ENCODE results near the gene FAM156B.
"Not testable (repeated sequence)": the region's sequence is repeated elsewhere in the genome, so short reads cannot be mapped to it uniquely, and the experiment has no call there.

The FAM156B gene

DNA sequence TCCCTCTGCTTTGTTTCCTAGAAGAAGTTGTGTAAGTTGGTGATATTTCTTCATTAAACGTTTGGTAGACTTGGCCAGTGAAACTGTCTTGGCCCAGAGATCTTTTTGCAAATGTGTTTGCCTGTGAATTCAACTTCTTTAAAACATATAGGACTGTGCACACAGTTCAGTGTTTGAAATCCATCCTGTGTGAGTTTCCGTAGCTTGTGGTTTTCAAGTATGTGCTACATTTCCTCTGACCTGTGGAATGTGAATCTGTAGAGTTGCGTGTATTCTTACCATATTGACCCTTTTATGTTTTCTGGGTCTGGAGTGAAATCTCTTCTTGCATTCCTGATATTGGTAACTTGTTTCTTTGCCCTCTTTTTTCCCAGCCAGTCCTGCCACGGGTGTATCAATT lies 8.9 kb downstream of the FAM156B start:
- CTCF ChIA-PET, H3K27ac Mint-ChIP-seq, H3K36me3 Mint-ChIP-seq, H3K4me1 Mint-ChIP-seq, H3K27me3 Mint-ChIP-seq, DNase-seq, H3K9me3 Mint-ChIP-seq, H3K4me3 Mint-ChIP-seq: not testable (repeated sequence)

DNA sequence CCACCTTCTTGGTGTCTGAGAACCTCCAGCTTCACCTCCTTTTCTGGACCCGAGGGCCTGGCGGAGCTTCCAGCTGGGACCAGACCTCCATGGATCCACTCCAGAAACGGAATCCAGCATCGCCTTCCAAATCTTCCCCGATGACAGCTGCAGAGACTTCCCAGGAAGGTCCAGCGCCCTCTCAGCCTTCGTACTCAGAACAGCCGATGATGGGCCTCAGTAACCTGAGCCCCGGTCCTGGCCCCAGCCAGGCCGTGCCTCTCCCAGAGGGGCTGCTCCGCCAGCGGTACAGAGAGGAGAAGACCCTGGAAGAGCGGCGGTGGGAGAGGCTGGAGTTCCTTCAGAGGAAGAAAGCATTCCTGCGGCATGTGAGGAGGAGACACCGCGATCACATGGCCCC lies 10.0 kb downstream of the FAM156B start:
- H3K27me3 Mint-ChIP-seq, H3K36me3 Mint-ChIP-seq, DNase-seq, H3K27ac Mint-ChIP-seq, H3K4me1 Mint-ChIP-seq, H3K4me3 Mint-ChIP-seq, CTCF ChIA-PET, H3K9me3 Mint-ChIP-seq: not testable (repeated sequence)

DNA sequence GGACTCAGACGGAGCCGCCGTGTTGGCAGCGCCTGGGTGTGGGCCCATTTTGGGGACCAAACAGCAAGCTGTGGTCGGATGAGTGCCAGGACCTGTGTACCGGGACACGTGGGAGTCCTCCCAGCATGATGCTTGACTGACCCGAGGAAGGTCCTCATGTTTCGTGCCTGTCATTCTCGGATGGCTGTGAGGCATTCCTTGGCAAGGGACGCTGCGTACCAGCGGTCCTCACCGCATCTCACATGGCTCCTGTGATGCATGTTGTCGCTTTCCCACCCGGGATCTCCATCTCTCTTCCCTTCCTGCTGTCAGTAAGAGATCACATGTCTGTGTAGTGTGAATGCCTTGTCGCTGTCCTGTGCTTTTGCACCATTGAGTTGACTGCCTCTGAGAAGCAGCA lies 10.8 kb downstream of the FAM156B start:
- H3K4me1 Mint-ChIP-seq, H3K27me3 Mint-ChIP-seq, H3K27ac Mint-ChIP-seq, H3K9me3 Mint-ChIP-seq, H3K36me3 Mint-ChIP-seq, DNase-seq, H3K4me3 Mint-ChIP-seq, CTCF ChIA-PET: not testable (repeated sequence)

DNA sequence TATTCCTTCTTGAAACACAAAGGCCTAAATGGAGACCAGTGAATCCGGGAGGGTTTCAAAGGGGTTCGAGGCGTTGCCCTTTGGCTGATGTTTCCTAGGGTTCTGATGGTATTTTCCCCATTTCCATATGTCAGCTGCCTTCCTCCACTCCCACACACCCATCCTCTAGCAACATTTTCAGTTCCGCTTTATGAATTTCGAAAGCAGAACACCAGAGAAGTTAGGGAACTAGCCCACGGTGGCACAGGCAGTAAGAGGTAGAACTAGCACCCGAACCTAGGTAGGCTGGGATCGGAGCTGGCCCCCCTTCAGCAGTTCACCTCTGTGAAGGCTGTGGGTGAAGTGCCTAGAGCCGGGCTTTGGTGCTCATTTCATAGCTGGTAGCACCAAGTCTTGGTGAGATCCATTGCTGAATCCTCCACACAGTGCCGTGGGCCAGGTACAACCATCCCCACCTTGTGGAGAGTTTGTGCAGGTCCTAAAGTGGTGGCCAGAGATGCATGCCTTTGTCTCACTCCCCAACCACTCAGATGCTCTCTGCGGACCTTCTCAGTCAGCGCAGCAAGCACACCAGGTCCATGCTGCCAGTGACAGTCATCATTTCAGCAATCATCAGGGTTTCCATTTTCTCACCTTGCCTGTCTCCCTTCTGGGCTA lies 12.3 kb downstream of the FAM156B start:
- H3K27ac Mint-ChIP-seq, DNase-seq, H3K9me3 Mint-ChIP-seq, H3K36me3 Mint-ChIP-seq, H3K4me3 Mint-ChIP-seq, H3K27me3 Mint-ChIP-seq, H3K4me1 Mint-ChIP-seq, CTCF ChIA-PET: not testable (repeated sequence)

DNA sequence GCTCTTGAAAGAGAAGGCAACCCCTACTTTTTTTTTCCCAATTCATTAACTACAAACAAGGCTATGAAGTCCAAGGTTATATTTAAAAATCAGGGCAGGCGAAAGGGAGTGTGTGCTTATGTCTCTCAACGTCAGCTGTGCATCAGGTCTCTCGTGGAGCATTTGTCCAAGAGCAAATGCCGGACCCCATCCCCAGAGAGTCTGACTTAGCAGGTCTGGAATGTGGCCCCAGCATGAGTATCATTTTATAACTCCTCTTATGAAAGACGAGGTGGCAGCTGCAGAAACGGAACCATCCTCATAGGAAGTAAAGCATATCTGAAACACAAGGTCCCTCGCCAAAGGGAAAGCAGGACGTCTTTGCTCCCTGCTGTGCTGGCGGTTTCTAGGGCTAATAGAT lies 16.6 kb downstream of the FAM156B start:
- H3K27ac Mint-ChIP-seq, H3K4me3 Mint-ChIP-seq, CTCF ChIA-PET, H3K36me3 Mint-ChIP-seq, DNase-seq, H3K9me3 Mint-ChIP-seq, H3K4me1 Mint-ChIP-seq, H3K27me3 Mint-ChIP-seq: not testable (repeated sequence)

DNA sequence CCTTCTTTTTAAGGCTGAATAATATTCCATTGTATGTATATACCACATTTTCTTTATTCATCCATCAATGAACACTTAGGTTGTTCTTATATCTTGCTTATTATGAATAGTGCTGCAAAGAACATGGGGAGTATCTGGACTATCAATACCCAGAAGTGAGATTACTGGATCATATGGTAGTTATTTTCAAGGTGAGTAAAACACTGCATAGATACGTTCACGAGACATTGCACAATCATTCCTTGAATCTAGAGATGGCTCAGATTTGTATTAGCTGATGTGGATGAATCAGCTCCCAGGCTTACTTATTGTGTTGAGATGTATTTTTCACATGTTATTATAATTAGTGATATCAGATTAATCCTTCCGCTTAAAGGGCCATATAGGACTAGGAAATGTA lies 17.6 kb downstream of the FAM156B start:
- H3K27ac Mint-ChIP-seq, DNase-seq, H3K4me1 Mint-ChIP-seq, H3K36me3 Mint-ChIP-seq, H3K27me3 Mint-ChIP-seq, H3K9me3 Mint-ChIP-seq, CTCF ChIA-PET, H3K4me3 Mint-ChIP-seq: not testable (repeated sequence)

DNA sequence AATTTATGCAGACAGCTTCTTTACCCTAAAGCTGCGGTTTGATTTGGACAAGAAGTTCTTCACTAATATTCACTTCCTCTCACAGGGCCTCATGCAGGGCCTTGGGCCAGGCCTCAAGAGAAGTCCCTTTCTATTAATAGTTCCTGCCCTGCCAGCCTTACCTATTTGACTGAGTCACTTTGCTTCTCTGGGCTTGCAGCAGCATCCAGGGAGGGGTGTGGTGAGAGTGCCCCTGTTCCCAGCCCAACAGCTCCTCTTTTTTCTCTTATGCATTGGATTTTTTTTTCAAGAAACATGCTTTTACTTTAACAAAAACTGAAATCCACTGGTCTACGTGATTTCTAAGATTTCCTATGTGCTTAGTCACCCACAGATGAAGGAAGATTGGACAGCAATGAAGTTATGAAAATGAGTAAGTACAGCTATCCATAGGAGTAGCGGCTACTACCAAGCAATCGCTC lies 26.7 kb downstream of the FAM156B start:
- Mint-ChIP-seq H3K4me3 (no peak overlapping the region), H3K27me3 (peaks cover 33% of the 10 kb centered on the region), H3K9me3 (no peaks in the 10 kb centered on the region), H3K4me1 (peaks cover 16% of the 10 kb centered on the region), H3K36me3 (no peaks in the 10 kb centered on the region), H3K27ac (no peak overlapping the region)
- DNase-seq, result no peak
- CTCF ChIA-PET, result no interaction called here

DNA sequence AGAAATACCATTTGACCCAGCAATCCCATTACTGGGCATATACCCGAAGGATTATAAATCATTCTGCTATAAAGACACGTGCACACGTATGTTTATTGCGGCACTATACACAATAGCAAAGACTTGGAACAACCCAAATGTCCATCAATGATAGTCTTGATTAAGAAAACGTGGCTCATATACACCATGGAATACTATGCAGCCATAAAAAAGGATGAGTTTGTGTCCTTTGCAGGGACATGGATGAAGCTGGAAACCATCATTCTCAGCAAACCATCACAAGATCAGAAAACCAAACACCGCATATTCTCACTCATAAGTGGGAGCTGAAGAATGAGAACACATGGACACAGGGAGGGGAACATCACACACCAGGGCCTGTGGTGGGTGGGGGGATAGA lies 33.1 kb downstream of the FAM156B start:
- H3K4me3 Mint-ChIP-seq, H3K9me3 Mint-ChIP-seq, DNase-seq, CTCF ChIA-PET, H3K36me3 Mint-ChIP-seq, H3K27ac Mint-ChIP-seq: not testable (repeated sequence)
- peaks cover 25% of the 10 kb centered on the region for H3K27me3 Mint-ChIP-seq
- peaks cover 21% of the 10 kb centered on the region for H3K4me1 Mint-ChIP-seq

DNA sequence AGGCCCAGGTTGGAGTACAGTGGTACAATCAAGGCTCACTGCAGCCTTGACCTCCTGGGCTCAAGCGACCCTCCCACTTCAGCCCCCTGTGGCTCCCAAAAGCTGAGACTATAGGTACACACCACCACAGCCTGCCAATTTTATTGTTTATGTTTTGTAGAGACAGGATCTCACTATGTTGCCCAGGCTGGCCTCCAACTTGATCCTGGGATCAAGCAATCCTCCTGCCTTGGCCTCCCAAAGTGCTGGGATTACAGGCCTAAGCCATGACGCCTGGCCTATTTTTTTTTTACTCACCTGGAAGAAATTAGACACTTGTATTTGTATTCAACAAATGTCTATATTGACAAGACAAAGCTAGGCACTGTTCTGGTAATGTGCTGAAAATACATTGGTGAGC lies 36.1 kb downstream of the FAM156B start:
- H3K27me3 Mint-ChIP-seq, result peaks cover 15% of the 10 kb centered on the region
- peaks cover 5% of the 10 kb centered on the region for H3K36me3 Mint-ChIP-seq
- no peak for DNase-seq
- CTCF ChIA-PET, result no interaction called here
- peaks cover 12% of the 10 kb centered on the region for H3K4me1 Mint-ChIP-seq
- H3K4me3 Mint-ChIP-seq, result no peak overlapping the region
- H3K9me3 Mint-ChIP-seq, result no peaks in the 10 kb centered on the region
- H3K27ac Mint-ChIP-seq, result no peak overlapping the region

DNA sequence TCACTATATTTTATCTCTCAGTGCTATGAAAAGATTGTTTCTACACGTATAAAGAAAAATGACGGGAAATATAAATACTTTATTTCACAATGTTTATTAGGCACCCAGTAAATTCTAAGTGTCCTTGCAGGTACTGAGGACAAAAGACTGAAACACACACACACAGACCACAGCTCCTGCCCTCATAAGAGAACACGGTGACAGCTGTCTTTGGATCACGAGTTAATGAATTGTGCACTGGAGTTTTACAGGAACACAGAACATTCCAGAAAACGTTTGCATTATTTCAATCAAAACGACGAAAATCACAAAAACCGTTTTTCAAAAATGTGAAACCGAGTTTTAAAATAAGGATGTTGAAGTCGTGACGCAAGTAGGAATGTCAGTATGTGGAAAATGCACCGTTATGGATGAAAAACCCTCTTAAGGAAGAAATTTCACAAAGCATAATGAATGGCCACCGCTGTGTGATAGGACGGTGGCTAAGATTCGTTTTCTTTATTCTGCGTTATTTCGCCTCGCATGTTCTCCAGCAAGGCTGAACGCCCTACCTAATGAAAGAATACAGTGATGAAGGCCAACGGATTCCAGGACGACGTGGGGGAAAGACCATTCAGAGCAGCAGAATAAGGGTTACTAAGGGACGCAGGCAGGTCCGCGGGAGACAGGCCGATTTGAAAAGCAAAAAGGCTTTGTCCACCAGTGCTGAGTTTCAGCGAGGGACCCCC lies 37.0 kb downstream of the FAM156B start:
- peak overlapping the region; percentile 96 for H3K27ac Mint-ChIP-seq
- H3K36me3 Mint-ChIP-seq, result peaks cover 5% of the 10 kb centered on the region
- H3K4me3 Mint-ChIP-seq, result peak overlapping the region; percentile 80
- CTCF ChIA-PET, result no interaction called here
- no peak for DNase-seq
- H3K27me3 Mint-ChIP-seq, result peaks cover 11% of the 10 kb centered on the region
- peaks cover 12% of the 10 kb centered on the region for H3K4me1 Mint-ChIP-seq
- no peaks in the 10 kb centered on the region for H3K9me3 Mint-ChIP-seq

DNA sequence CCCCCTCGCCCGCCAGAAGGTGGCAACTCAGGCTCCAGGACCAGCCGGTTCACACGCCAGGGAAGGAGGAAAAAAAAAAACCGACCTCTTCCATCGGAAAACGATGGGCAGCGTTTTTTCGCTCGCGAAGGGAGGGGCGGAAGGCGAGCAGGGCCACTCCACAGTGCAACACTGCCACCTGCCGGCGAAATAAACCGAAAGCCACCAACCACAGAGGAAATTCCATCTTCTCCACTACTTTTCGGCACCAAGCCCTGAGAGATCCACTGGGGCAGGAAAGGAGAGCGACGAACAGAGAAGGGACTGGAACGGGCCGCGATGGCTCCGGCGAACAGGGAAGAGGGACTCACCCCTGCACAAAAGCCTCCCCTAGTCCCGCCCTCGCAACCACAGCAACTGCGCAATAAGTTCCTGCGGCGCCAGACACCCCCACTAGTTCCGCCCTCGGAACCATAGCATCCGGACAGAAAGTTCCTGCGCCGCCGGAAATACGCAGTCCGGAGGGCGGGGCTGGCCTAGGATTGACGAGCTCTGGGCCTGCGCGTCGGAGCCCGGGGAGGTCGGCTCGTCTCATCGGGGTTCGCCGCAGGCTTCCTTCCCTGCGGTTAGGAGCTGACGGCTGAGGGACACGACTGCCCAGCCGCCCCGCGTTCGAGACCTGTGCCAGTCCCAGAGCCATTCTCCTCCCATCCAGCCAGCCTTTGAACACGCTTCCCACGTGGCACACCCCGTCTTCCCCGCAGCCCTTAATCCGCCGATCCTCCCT lies 37.8 kb downstream of the FAM156B start:
- Mint-ChIP-seq H3K27me3 (peaks cover 11% of the 10 kb centered on the region), H3K4me1 (peaks cover 12% of the 10 kb centered on the region), H3K36me3 (peaks cover 5% of the 10 kb centered on the region), H3K9me3 (no peaks in the 10 kb centered on the region), H3K4me3 (peak overlapping the region; percentile 80), H3K27ac (peak overlapping the region; percentile 96)
- peak; percentile 93 for DNase-seq
- CTCF ChIA-PET, result no interaction called here

DNA sequence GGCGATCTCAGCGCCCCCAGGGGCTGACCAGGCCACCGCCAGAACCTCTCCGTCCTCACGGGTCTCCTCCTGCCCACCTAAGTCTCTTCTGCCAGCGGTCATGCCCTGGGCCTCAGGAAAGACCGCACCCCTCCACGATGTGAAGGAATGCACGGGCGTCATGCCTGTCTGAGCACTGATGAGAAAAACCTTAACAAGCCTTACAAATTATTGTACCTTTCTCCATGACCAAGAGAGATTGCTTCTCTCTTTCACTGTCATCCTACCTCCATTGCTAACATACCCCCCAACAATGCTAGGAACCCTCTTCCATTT lies 38.3 kb downstream of the FAM156B start:
- H3K9me3 Mint-ChIP-seq, H3K36me3 Mint-ChIP-seq, DNase-seq, CTCF ChIA-PET: not testable (repeated sequence)
- H3K27me3 Mint-ChIP-seq, result peaks cover 11% of the 10 kb centered on the region
- H3K27ac Mint-ChIP-seq, result peak overlapping the region; percentile 96
- peak overlapping the region; percentile 80 for H3K4me3 Mint-ChIP-seq
- peaks cover 12% of the 10 kb centered on the region for H3K4me1 Mint-ChIP-seq

DNA sequence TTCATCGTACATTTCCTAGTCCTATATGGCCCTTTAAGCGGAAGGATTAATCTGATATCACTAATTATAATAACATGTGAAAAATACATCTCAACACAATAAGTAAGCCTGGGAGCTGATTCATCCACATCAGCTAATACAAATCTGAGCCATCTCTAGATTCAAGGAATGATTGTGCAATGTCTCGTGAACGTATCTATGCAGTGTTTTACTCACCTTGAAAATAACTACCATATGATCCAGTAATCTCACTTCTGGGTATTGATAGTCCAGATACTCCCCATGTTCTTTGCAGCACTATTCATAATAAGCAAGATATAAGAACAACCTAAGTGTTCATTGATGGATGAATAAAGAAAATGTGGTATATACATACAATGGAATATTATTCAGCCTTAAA lies 43.6 kb downstream of the FAM156B start:
- CTCF ChIA-PET, H3K36me3 Mint-ChIP-seq, H3K4me3 Mint-ChIP-seq, H3K27me3 Mint-ChIP-seq, H3K27ac Mint-ChIP-seq, DNase-seq, H3K9me3 Mint-ChIP-seq, H3K4me1 Mint-ChIP-seq: not testable (repeated sequence)

DNA sequence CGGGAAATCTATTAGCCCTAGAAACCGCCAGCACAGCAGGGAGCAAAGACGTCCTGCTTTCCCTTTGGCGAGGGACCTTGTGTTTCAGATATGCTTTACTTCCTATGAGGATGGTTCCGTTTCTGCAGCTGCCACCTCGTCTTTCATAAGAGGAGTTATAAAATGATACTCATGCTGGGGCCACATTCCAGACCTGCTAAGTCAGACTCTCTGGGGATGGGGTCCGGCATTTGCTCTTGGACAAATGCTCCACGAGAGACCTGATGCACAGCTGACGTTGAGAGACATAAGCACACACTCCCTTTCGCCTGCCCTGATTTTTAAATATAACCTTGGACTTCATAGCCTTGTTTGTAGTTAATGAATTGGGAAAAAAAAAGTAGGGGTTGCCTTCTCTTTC lies 44.6 kb downstream of the FAM156B start:
- H3K36me3 Mint-ChIP-seq, CTCF ChIA-PET, H3K4me3 Mint-ChIP-seq: not testable (repeated sequence)

DNA sequence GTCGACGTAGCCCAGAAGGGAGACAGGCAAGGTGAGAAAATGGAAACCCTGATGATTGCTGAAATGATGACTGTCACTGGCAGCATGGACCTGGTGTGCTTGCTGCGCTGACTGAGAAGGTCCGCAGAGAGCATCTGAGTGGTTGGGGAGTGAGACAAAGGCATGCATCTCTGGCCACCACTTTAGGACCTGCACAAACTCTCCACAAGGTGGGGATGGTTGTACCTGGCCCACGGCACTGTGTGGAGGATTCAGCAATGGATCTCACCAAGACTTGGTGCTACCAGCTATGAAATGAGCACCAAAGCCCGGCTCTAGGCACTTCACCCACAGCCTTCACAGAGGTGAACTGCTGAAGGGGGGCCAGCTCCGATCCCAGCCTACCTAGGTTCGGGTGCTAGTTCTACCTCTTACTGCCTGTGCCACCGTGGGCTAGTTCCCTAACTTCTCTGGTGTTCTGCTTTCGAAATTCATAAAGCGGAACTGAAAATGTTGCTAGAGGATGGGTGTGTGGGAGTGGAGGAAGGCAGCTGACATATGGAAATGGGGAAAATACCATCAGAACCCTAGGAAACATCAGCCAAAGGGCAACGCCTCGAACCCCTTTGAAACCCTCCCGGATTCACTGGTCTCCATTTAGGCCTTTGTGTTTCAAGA lies 48.8 kb downstream of the FAM156B start:
- H3K27ac Mint-ChIP-seq, H3K36me3 Mint-ChIP-seq, H3K4me3 Mint-ChIP-seq, CTCF ChIA-PET, H3K4me1 Mint-ChIP-seq, DNase-seq, H3K27me3 Mint-ChIP-seq, H3K9me3 Mint-ChIP-seq: not testable (repeated sequence)

More for the DNA sequence above, 44.6 kb downstream of the FAM156B start:
- not testable (repeated sequence) for H3K9me3 Mint-ChIP-seq, H3K27ac Mint-ChIP-seq, H3K4me1 Mint-ChIP-seq, H3K27me3 Mint-ChIP-seq, DNase-seq
